Umbilical cord (tissue), 2 donors: Measurements from ENCODE around the gene MCF2L. TPM values are rescaled to one million over a fixed set of nuclear protein-coding genes. Genes with fewer than 3 reads are reported as not detected.
"Not testable (repeated sequence)": the region's sequence is repeated elsewhere in the genome, so short reads cannot be mapped to it uniquely, and the experiment has no call there.

ENCODE experiments used
- DNase-seq: peaks from one replicate; pipeline ENCODE4 v3.0.0-alpha.2; 2015; ENCODE audit warnings: low spot score
- total RNA-seq: library from RNA; depleted of rRNA; stranded (reverse); fragments of >200 nt; gene quantifications from one replicate; pipeline ENCODE4 v1.2.3, GENCODE V29; 2014; ENCODE audit warnings: low replicate concordance; ENCODE audit not compliant: insufficient read depth

The MCF2L gene
- total RNA-seq, 1 donor from 2014 or later: 9.4 TPM

GRCh38 chr13:113063091-113063491 lies 94.1 kb downstream of the MCF2L start:
- DNase-seq: no peak

DNA sequence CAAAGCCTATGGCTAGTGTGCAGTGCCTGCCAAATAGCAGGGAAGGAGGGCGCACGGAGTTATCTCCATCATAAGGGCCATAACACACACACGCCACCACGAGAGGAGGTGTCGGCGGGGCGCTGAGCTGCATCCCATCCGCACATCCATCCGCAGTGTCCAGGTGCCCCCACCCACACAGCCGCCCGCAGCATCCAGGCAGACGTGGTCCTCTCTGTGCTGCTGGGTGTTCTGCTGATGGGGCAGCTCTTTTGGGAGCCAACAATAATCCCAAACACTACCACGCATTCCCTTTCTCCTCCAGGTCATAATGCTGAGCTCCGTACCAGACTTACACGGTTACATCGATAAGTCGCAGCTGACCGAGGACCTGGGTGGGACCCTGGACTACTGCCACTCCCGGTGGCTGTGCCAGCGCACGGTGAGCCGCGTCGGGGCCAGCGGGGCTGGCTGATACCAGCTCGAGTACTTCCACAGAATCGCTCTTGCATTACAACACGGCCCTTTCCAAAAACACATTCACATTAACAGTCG lies 95.1 kb downstream of the MCF2L start:
- DNase-seq: no peak

- DNase-seq: no peak
Observed at GRCh38 chr13:113064534-113065405, 95.8 kb downstream of the MCF2L start.

GRCh38 chr13:113065406-113066141 lies 96.6 kb downstream of the MCF2L start:
- DNase-seq: no peak

GRCh38 chr13:113066142-113066455 lies 97.1 kb downstream of the MCF2L start:
- DNase-seq: no peak

- DNase-seq: no peak
Observed at GRCh38 chr13:113066746-113067145, 97.7 kb downstream of the MCF2L start.

GRCh38 chr13:113069861-113070805 lies 101.1 kb downstream of the MCF2L start:
- no peak for DNase-seq

DNA sequence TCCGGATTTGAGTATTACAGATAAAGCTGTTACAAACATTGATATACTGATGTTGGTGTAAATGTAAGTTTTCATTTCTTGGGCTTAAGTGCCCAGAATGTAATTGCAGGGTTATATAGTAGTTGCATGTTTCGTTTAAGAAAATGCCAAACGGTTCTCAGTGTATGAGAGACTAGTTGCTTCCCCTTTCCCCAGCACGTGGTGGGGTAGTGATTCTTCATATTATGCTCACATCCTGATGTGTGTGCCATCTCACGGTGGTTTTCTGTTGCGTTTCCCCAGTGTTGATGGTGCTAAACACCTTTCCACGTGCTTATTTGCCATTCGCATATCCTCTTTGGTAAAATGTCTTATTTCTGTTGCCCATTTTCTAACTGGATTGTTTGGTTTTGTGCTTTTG lies 101.8 kb downstream of the MCF2L start:
- DNase-seq: no peak

- DNase-seq: no peak
Observed at GRCh38 chr13:113072376-113072775, 103.4 kb downstream of the MCF2L start.

DNA sequence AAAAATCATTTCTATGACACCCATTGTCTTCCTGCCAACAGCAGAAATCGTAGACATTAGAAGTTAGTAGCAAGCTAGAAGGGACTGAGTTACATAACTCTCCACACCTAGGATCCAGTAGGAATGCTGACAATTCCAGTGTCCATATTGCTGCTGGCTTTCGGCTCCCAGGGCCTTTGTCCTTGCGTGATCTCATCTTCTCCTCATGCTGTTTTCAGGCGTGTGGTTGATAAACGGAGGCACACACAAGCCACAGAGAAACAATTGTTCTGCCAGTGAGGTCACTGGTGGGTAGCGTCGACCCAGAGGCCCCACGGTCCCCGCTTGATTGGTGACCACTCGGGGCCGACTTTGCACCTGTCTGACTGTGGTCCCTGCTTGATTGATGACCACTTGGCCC lies 104.9 kb downstream of the MCF2L start:
- no peak for DNase-seq

GRCh38 chr13:113074401-113074800 lies 105.4 kb downstream of the MCF2L start:
- no peak for DNase-seq

DNA sequence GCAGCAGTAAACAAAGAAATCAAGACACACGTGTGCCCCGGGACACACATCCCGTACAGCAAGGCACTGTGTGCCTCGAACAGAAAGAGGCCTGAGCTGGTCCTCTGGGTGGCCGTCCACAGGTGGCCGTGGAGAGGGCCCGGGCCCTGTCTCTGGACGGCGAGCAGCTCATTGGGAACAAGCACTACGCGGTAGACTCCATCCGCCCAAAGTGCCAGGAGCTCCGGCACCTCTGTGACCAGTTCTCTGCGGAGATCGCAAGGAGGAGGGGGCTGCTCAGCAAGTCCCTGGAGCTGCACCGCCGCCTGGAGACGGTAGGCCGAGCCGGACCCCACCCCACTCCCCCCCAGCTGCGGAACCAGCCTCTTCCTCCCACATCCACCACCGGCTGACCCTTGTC lies 105.9 kb downstream of the MCF2L start:
- DNase-seq: no peak

DNA sequence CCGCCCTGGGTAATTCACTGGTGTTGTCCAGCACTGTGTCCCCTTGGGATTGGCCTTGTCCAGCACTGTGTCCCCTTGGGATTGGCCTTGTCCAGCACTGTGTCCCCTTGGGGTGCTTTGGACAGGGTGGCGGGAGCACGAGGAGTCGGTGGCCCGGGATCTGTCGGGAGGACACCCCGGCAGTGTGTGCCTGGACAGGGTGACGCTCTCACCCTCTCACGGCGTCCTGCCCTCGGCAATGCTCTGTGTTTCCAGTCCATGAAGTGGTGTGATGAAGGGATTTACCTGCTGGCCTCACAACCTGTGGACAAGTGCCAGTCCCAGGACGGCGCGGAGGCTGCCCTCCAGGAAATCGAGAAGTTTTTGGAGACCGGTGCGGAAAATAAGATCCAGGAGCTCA lies 106.7 kb downstream of the MCF2L start:
- DNase-seq: no peak

GRCh38 chr13:113076681-113077401 lies 107.8 kb downstream of the MCF2L start:
- no peak for DNase-seq

DNA sequence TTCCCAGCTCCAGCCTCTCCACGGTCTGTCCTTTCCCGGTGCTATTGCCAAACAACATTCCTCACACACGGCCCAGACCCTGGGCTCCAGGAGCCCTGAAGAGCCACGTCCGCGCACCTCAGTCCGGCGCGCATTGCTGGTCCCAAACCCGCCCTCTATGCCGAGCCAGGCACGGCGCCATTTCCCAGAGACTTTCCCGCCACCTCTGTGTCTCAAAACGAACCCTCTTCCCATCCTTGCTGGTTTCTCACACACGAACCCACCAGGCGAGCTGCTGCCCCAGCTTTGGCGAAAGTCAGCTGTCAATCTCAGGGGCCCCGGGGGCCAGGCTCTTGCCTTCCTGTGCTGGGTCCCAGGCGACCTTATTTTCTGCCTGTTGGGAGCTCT lies 108.5 kb downstream of the MCF2L start:
- no peak for DNase-seq

GRCh38 chr13:113077953-113078901 lies 109.2 kb downstream of the MCF2L start:
- no peak for DNase-seq

DNA sequence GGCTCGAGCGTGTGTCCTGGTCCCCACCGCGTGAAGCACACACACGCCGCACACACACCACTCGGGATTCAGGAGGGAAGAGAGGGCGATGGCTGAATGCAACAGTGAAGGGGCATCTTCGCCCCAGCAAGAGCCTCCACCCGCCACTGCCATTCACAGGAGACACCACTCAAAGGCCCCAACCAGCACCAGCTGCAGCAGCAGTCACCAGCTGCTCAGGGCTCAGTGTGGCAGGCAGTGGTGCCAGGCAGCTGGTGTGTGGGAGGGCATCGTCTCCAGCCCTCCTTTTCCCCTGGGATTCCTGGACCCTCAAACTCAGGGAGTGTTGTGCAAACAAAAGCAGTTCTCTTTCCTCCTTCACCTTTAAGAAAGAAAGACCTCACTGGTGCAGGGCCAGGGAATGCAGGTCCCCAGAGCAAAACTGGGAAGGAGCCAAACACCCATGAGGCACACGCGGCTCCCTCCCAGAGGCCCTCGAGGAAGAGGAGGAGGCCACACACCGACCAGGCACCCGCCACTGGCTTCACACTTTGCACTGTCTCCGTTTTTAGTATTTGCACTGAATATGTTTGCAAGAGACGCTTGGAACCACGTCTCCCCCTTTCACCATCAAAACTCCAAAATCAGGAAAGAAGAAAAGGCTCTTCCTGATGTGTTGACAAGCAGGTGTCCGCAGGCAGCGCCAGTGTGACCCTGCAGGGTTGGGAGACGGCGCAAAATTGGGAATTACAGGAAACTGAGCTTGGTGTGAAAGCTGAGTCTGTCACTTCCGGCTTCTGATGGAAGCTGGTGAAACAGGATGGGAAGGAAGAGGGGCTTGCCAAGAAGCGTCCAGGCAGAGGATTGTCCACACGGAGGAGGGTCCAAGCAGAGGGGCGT lies 110.1 kb downstream of the MCF2L start:
- no peak for DNase-seq

- DNase-seq: not testable (repeated sequence)
Observed at GRCh38 chr13:113079781-113080080, 110.7 kb downstream of the MCF2L start.

DNA sequence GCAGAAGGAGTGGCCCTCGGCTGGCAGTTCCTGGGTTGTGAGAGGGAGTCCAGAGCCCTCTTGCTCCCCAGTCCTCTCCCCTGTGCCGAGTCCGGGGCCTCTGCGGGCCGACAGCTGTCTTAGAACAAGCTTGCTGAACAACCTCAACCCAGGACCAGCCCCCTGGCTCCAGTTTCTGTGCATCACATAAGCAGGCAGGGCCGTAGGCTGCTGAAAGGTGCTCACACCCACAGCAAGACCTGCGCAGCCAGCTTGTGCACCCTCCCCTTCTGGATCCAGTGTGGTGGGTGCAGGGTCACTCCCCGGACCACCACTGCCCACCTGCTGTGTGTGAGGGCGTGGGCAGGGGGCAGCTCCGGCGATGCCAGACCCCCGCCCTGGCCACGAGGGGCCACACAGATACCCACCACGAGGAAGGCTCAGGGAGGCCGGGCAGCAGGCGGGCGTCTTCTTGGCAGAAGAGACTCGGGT lies 111.4 kb downstream of the MCF2L start:
- DNase-seq: no peak
